Ascending aorta (tissue), 2 donors: ENCODE results near the gene FRMD4A. TPM values are rescaled to one million over a fixed set of nuclear protein-coding genes. Genes with fewer than 3 reads are reported as not detected.

Source experiments
- DNase-seq, 2 donors: peaks; one replicate each; pipeline ENCODE4 v3.0.0-alpha.2; 2019; ENCODE audit warnings: low spot score in 2 of 2
- H3K27ac ChIP-seq, 2 donors: fragments of 200-600 bp; sonication (generic); one replicate each; pipeline ENCODE4 v1.5.1; 2016 to 2017; ENCODE audit warnings: mild to moderate bottlenecking in 1 of 2
- H3K27me3 ChIP-seq: fragments of 200-600 bp; sonication (generic); one replicate; pipeline ENCODE4 v1.5.1; 2017
- H3K36me3 ChIP-seq, 2 donors: fragments of 200-600 bp; sonication (generic); one replicate each; pipeline ENCODE4 v1.5.1; 2016
- H3K4me1 ChIP-seq, 2 donors: fragments of 200-600 bp; sonication (generic); one replicate each; pipeline ENCODE4 v1.5.1; 2016 to 2017; ENCODE audit warnings: mild to moderate bottlenecking in 1 of 2
- H3K4me3 ChIP-seq, 2 donors: fragments of 200-600 bp; sonication (generic); one replicate each; pipeline ENCODE4 v1.5.1; 2016 to 2017; ENCODE audit warnings: mild to moderate bottlenecking in 1 of 2
- H3K9me3 ChIP-seq, 2 donors: fragments of 200-600 bp; sonication (generic); one replicate each; pipeline ENCODE4 v1.5.1; 2016
- intact Hi-C: fragments of 100-400 bp; cut with DNase I; formaldehyde crosslinking; loops from one replicate; pipeline ENCODE4 v1.15.1; 2023
- total RNA-seq: library from RNA; depleted of rRNA; stranded (reverse); fragments of >200 nt; gene quantifications from one replicate; pipeline ENCODE4 v1.1.0, GENCODE V29; 2016
- TF ChIP-seq, protein P1 (sequence below), 3 experiments: fragments of 200-600 bp in 2 of 3; fragments of 450-650 bp in 1 of 3; sonication (generic) in 2 of 3; IDR thresholded peaks; one replicate each; pipeline ENCODE4 v1.5.1; 2016 to 2019; ENCODE audit warnings: antibody characterized with exemption in 3 of 3, mild to moderate bottlenecking in 1 of 3, moderate library complexity in 1 of 3

FRMD4A gene
- total RNA-seq, 1 donor from 2014 or later: 108 TPM

GRCh38 chr10:13740461-13740860, 590.3 kb downstream of the FRMD4A start:
- TF ChIP-seq, protein P1, sequence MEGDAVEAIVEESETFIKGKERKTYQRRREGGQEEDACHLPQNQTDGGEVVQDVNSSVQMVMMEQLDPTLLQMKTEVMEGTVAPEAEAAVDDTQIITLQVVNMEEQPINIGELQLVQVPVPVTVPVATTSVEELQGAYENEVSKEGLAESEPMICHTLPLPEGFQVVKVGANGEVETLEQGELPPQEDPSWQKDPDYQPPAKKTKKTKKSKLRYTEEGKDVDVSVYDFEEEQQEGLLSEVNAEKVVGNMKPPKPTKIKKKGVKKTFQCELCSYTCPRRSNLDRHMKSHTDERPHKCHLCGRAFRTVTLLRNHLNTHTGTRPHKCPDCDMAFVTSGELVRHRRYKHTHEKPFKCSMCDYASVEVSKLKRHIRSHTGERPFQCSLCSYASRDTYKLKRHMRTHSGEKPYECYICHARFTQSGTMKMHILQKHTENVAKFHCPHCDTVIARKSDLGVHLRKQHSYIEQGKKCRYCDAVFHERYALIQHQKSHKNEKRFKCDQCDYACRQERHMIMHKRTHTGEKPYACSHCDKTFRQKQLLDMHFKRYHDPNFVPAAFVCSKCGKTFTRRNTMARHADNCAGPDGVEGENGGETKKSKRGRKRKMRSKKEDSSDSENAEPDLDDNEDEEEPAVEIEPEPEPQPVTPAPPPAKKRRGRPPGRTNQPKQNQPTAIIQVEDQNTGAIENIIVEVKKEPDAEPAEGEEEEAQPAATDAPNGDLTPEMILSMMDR (IDR thresholded peaks at IDR 0.05): no peak
- Histone ChIP-seq H3K4me3 (no peak overlapping the region), H3K9me3 (no peaks in the 10 kb centered on the region), H3K4me1 (no peaks in the 10 kb centered on the region), H3K27me3 (no peaks in the 10 kb centered on the region), H3K27ac (no peak overlapping the region), H3K36me3 (peaks cover 14 to 21% of the 10 kb centered on the region in 2 donors)
- DNase-seq: no peak
- intact Hi-C loops: no loop called here

GRCh38 chr10:13739183-13739582, 591.5 kb downstream of the FRMD4A start:
- Histone ChIP-seq H3K9me3 (no peaks in the 10 kb centered on the region), H3K27ac (no peak overlapping the region), H3K36me3 (peaks cover 10 to 21% of the 10 kb centered on the region in 2 donors), H3K4me3 (no peak overlapping the region), H3K4me1 (no peaks in the 10 kb centered on the region), H3K27me3 (no peaks in the 10 kb centered on the region)
- intact Hi-C loops: no loop called here
- DNase-seq: peak in 1 of 2 donors; percentile 49
- TF ChIP-seq, protein P1 (IDR thresholded peaks at IDR 0.05): no peak

DNA sequence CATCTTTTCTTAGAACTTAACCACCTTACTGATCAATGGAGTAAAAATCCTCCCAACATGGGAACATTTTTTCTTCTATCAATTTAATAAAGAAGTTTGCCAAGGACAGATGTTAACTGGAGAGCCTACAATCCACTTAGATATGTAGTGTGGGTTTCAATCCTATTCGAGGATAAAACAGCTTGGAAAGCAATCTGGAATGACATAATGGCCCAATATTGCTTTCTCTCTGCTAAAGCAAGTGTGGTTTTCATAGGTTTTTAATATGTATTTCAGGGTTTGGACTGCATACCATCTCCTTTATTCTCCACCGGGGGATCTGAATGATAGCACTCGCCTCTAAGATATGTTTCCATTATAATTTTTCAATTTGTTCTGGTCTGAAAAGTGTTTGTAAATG, 594.2 kb downstream of the FRMD4A start:
- H3K27me3 ChIP-seq: no peaks in the 10 kb centered on the region
- TF ChIP-seq, protein P1 (IDR thresholded peaks at IDR 0.05): no peak
- no peaks in the 10 kb centered on the region for H3K4me1 ChIP-seq
- intact Hi-C loops: no loop called here
- peaks cover 21 to 29% of the 10 kb centered on the region in 2 donors for H3K36me3 ChIP-seq
- no peaks in the 10 kb centered on the region for H3K9me3 ChIP-seq
- no peak overlapping the region for H3K27ac ChIP-seq
- DNase-seq: no peak
- H3K4me3 ChIP-seq: no peak overlapping the region

DNA sequence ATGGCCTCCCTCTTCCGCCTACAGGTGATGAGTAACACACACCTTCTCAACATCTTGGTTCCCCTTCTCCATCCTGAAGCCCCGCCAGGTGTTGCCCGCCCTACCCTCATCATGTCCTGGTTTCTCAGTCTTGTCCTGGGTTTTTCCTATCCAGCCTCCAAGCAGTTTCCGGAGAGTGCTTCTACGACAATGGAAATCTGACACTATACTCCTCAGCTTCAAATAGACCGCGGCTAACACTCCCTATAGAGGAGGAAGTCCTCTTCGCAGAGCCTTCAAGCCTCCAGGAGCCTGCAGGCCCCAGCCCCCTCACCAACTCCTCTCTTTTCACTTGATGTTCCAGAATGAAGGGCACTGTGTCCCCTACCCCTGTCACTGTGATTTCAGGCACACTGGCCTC, 596.6 kb downstream of the FRMD4A start:
- DNase-seq: no peak
- Histone ChIP-seq H3K9me3 (no peaks in the 10 kb centered on the region), H3K36me3 (peaks cover 15 to 29% of the 10 kb centered on the region in 2 donors), H3K4me1 (no peaks in the 10 kb centered on the region), H3K4me3 (no peak overlapping the region), H3K27ac (no peak overlapping the region), H3K27me3 (no peaks in the 10 kb centered on the region)
- intact Hi-C loops: no loop called here
- TF ChIP-seq, protein P1 (IDR thresholded peaks at IDR 0.05): no peak

- Histone ChIP-seq H3K36me3 (peaks cover 14 to 28% of the 10 kb centered on the region in 2 donors), H3K9me3 (no peaks in the 10 kb centered on the region), H3K27me3 (no peaks in the 10 kb centered on the region), H3K27ac (no peak overlapping the region), H3K4me1 (no peaks in the 10 kb centered on the region), H3K4me3 (no peak overlapping the region)
- TF ChIP-seq, protein P1 (IDR thresholded peaks at IDR 0.05): no peak
- no peak for DNase-seq
- intact Hi-C loops: no loop called here
Measured at GRCh38 chr10:13733071-13733470, 597.7 kb downstream of the FRMD4A start.

- no peaks in the 10 kb centered on the region for H3K4me1 ChIP-seq
- H3K27ac ChIP-seq: no peak overlapping the region
- intact Hi-C loops: no loop called here
- peaks cover 10 to 22% of the 10 kb centered on the region in 2 donors for H3K36me3 ChIP-seq
- TF ChIP-seq, protein P1 (IDR thresholded peaks at IDR 0.05): no peak
- no peaks in the 10 kb centered on the region for H3K27me3 ChIP-seq
- no peak for DNase-seq
- H3K4me3 ChIP-seq: no peak overlapping the region
- no peaks in the 10 kb centered on the region for H3K9me3 ChIP-seq
Measured at GRCh38 chr10:13732465-13732881, 598.3 kb downstream of the FRMD4A start.
